Immature natural killer cell (primary cell): ENCODE data around the gene DOK5. TPM values are rescaled to one million over a fixed set of nuclear protein-coding genes. Genes with fewer than 3 reads are reported as not detected.

Source experiments
- DNase-seq, 3 donors: peaks; one replicate each; pipeline ENCODE4 v3.0.0; 2022; ENCODE audit warnings: mixed read lengths in 1 of 3
- H3K27ac Mint-ChIP-seq, 6 donors: one replicate each; pipeline ENCODE4 v1.8.0; 2020; ENCODE audit warnings: mixed read lengths in 6 of 6, mild to moderate bottlenecking in 5 of 6, inconsistent platforms in 4 of 6, moderate library complexity in 3 of 6
- H3K27me3 Mint-ChIP-seq, 3 donors: one replicate each; pipeline ENCODE4 v1.8.0; 2020 to 2021; ENCODE audit warnings: low read depth in 3 of 3, mild to moderate bottlenecking in 3 of 3, mixed read lengths in 3 of 3, moderate library complexity in 3 of 3, inconsistent platforms in 1 of 3
- H3K36me3 Mint-ChIP-seq, 3 donors: one replicate each; pipeline ENCODE4 v1.8.0; 2020; ENCODE audit warnings: mixed read lengths in 3 of 3, inconsistent platforms in 2 of 3, mild to moderate bottlenecking in 2 of 3
- H3K4me1 Mint-ChIP-seq, 2 donors: one replicate each; pipeline ENCODE4 v1.8.0; 2020; ENCODE audit warnings: inconsistent platforms in 2 of 2, mild to moderate bottlenecking in 2 of 2, mixed read lengths in 2 of 2, moderate library complexity in 1 of 2
- H3K4me3 Mint-ChIP-seq, 5 donors: one replicate each; pipeline ENCODE4 v1.8.0; 2020; ENCODE audit warnings: mild to moderate bottlenecking in 5 of 5, mixed read lengths in 5 of 5, inconsistent platforms in 3 of 5, moderate library complexity in 3 of 5
- H3K9me3 Mint-ChIP-seq, 6 donors: one replicate each; pipeline ENCODE4 v1.8.0; 2020; ENCODE audit warnings: mild to moderate bottlenecking in 6 of 6, mixed read lengths in 6 of 6, inconsistent platforms in 4 of 6, moderate library complexity in 3 of 6
- polyA plus RNA-seq, 3 donors: library from polyadenylated mRNA; unstranded; fragments of 300-500 nt; fragmentation: Illumina TruSeq; gene quantifications; one replicate each; pipeline ENCODE4 v1.2.3, GENCODE V29; 2021

The DOK5 gene
- polyA plus RNA-seq, 3 donors from 2014 or later, result not detected

DNA sequence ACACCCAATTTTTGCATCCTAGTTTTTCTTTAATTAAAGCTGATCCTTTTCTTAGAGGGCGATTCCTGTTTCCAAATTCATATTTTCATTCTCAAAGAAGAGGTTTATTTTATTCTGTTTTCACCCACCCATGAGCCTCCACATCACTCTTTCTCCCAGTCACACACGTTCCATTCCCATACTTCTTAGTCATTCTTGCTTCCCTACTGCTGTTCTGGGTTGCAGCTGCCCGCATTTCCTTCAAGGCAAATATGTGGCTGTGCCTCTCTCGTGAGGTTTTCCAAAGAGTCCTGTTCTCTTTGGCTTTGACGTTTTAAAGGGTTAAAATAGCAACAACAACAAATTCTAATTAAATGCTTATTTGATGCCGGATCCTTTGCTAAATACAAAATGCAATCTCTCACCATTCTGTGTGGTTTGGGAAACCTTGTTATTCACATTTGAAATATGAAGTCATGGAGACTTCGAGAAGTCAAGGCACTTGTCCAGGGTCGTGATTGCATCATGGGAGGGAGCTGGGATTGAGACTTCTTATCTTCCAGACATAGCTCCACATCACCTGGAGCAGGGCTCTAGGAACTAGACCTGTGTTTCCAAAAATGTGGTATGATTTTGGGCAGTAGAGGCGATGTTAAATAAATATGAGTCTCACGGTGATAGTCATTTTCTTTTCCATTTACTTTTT lies 126.6 kb downstream of the DOK5 start:
- H3K9me3 Mint-ChIP-seq, result peaks cover 0 to 3% (median 0%) of the 10 kb centered on the region in 6 donors
- H3K4me3 Mint-ChIP-seq, result no peak overlapping the region
- H3K36me3 Mint-ChIP-seq, result no peaks in the 10 kb centered on the region
- no peak overlapping the region for H3K27ac Mint-ChIP-seq
- H3K27me3 Mint-ChIP-seq, result peaks cover 0 to 3% (median 2%) of the 10 kb centered on the region in 3 donors
- H3K4me1 Mint-ChIP-seq, result no peaks in the 10 kb centered on the region
- no peak for DNase-seq

DNA sequence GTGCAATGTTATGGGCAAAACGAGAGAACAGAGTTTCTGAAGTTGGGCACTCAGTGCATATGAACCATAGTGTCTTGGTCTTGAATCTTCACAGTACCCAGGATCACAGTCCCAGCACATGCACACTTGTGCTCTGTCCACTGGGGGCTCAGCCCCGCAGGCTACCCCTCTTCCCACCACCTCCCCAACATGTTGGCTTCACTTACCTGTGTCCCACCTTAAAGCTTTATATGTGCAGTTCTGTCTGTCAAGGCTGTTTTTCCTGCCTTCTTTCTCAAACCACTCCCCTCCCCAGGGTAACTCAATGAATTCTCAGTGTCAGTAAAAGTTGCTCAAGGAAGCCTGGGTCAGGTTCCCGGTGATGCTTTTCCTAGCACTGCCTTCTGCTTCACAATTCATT lies 129.9 kb downstream of the DOK5 start:
- Mint-ChIP-seq H3K4me1 (no peaks in the 10 kb centered on the region), H3K27ac (no peak overlapping the region), H3K4me3 (no peak overlapping the region), H3K9me3 (no peaks in the 10 kb centered on the region), H3K36me3 (no peaks in the 10 kb centered on the region), H3K27me3 (peaks cover 0 to 4% (median 2%) of the 10 kb centered on the region in 3 donors)
- no peak for DNase-seq

DNA sequence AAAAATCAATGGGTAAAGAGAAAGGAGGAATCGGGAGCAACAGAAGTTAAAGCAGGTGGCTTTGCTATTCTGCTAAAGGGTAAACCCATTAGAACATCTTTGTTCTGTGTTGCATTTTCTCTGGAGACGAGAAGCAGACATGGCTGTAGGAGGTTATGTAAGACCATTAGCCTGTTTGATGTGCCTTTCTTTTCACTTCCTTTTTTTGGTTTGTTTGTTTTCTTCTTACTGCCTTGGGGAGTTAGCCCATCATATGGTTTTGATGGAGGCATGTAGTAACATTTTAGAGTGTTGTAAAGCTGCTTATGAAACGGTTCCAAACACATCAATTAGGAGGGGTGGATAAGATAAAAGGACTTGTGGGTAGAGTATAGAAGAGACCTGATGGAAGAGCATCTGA lies 131.0 kb downstream of the DOK5 start:
- Mint-ChIP-seq H3K27ac (no peak overlapping the region), H3K27me3 (peaks cover 2 to 7% (median 5%) of the 10 kb centered on the region in 3 donors), H3K36me3 (no peaks in the 10 kb centered on the region), H3K4me1 (no peaks in the 10 kb centered on the region), H3K9me3 (no peaks in the 10 kb centered on the region), H3K4me3 (no peak overlapping the region)
- DNase-seq, result no peak

DNA sequence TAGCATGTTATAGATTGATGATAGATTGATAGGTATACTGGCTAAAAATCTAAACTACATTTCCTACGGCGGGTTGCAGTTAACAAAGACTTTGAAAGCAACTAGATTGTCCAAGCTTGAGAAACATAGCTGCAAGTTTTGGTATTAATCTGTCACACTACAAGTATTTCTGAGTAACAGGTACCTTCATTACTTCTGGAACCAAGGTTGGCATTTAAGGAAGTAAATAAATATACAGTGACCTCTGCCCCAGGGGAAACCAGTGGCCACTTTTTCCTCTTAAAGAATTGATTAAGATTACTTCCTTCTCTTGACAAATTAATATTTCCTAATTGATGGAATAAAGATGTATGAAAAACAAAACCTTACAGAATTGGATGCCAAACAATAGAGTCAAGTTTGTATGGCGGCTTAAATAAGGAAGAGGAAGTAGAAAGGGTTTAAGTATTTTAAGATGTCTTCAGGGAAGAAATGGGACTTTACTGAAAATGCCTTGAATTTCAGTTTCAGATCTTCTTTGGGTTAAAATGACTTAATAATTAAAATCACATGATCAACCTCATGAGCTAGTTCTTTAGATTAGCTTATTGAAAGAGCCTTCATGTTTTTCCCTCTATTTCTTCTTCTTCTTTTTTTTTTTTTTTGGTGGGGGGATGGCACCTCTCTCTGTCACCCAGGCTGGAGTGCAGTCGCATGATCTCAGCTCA lies 132.8 kb downstream of the DOK5 start:
- H3K36me3 Mint-ChIP-seq, result no peaks in the 10 kb centered on the region
- H3K9me3 Mint-ChIP-seq, result no peaks in the 10 kb centered on the region
- H3K4me1 Mint-ChIP-seq, result no peaks in the 10 kb centered on the region
- peaks cover 2 to 7% (median 5%) of the 10 kb centered on the region in 3 donors for H3K27me3 Mint-ChIP-seq
- DNase-seq, result no peak
- no peak overlapping the region for H3K4me3 Mint-ChIP-seq
- H3K27ac Mint-ChIP-seq, result no peak overlapping the region

DNA sequence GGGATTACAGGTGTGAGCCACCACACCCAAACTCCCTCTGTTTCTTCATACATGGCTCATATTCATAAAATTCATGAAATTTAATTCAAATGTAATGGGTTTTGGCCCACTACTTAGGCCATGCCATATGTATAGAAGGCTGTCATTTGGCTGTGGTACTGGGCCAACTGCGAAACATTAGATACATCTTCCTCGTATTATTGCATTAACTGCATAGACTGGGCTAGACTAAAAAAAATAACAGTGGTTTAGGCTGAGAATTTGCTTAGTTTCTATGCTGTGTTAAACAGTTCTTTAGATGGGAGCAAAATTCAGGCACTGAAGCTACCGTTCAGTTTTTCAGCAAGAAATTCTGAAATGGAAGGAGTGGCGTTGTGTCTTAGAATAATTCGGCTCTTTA lies 133.6 kb downstream of the DOK5 start:
- no peak for DNase-seq
- H3K4me3 Mint-ChIP-seq, result no peak overlapping the region
- H3K36me3 Mint-ChIP-seq, result no peaks in the 10 kb centered on the region
- no peak overlapping the region for H3K27ac Mint-ChIP-seq
- H3K9me3 Mint-ChIP-seq, result no peaks in the 10 kb centered on the region
- no peaks in the 10 kb centered on the region for H3K4me1 Mint-ChIP-seq
- H3K27me3 Mint-ChIP-seq, result peaks cover 2 to 7% (median 5%) of the 10 kb centered on the region in 3 donors

DNA sequence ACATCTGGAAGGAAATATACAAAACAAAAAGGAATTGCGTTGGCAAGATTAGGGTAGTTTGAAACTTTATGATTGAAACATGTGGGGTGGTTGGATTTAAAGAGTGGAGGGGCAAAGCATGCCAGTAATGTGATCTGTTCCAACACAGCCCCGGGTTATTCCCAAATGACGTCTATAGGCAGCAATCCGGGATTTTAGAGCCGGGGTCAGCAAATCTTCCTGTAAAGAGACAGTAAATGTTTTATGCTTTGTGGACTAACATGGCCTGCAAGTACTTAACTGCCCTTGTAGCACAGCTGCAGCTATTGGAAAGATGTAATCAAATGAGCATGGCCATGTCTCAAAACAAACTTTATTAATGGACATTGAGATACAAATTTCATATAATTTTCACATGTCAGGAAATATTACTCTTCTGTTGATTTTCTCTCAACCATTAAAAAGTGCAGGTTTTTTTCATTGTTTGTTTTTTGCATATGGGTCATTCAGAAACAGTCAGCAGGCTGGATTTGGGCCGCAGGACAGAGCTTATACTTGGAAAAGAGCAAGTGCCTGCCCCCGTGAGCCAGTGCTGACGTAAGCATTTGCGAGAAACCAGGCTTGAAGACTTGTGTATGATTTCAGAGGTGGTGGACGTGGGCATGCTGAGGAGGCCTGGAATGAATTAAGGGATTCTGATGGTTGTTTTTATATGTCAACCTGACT lies 136.5 kb downstream of the DOK5 start:
- Mint-ChIP-seq H3K9me3 (no peaks in the 10 kb centered on the region), H3K36me3 (no peaks in the 10 kb centered on the region), H3K4me1 (no peaks in the 10 kb centered on the region), H3K27ac (no peak overlapping the region), H3K27me3 (peaks cover 0 to 7% (median 5%) of the 10 kb centered on the region in 3 donors), H3K4me3 (no peak overlapping the region)
- DNase-seq, result no peak

DNA sequence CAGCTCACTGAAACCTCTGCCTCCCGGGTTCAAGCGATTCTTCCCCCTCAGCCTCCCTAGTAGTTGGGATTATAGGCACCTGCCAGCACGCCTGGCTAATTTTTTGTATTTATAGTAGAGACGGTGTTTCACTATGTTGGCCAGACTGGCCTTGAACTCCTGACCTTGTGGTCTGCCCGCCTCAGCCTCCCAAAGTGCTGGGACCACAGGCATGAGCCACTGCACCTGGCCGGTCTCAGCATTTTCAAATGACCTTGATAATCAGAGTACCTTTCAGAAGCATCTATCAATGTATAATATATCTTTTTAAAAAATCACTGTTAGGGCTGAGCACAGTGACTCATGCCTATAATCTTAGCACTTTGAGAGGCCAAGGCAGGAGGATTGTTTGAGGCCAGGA lies 143.0 kb downstream of the DOK5 start:
- Mint-ChIP-seq H3K9me3 (peaks cover 0 to 2% (median 0%) of the 10 kb centered on the region in 6 donors), H3K27ac (no peak overlapping the region), H3K4me1 (no peaks in the 10 kb centered on the region), H3K27me3 (peaks cover 0 to 5% (median 0%) of the 10 kb centered on the region in 3 donors), H3K36me3 (no peaks in the 10 kb centered on the region), H3K4me3 (no peak overlapping the region)
- no peak for DNase-seq

DNA sequence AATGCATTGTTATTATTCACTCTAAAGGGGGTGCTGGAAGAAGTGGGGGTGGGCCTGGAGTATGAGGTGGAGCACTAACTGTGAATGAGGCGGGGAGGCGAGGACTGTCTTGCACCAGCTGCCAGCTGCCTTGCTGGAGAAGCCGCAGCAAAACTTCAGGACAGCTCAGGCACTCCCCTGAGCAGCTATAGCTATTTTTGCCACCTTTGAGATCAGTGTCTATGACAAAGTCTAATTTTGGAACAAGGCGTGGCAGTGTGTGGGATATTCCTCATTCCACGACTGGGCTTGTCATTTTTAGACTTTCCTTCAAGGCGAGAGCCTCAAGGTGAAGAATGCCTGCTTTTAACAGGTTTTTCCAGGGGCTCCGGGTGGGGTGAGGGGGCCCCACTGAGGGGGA lies 143.8 kb downstream of the DOK5 start:
- Mint-ChIP-seq H3K9me3 (peaks cover 0 to 2% (median 0%) of the 10 kb centered on the region in 6 donors), H3K4me3 (no peak overlapping the region), H3K4me1 (no peaks in the 10 kb centered on the region), H3K27me3 (peaks cover 0 to 5% (median 0%) of the 10 kb centered on the region in 3 donors), H3K27ac (no peak overlapping the region), H3K36me3 (no peaks in the 10 kb centered on the region)
- no peak for DNase-seq

DNA sequence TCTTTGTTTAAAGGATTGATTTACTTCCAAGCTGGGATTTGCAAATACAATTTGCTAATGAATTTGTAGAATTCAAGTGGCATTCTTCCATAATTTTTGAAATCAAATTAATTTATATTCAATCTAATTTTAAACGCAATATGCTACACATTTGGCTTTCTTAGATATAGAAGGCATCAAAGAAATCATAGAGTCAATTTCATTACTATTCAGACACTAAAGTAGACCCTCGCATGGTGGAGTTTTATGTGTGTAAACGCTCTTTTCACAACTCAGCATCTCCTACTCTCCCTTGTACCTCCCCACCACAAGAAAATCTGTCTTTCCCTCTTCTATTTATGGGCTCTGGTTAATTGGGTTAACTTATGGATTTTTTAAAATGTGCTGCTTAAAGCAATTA lies 144.3 kb downstream of the DOK5 start:
- Mint-ChIP-seq H3K27ac (no peak overlapping the region), H3K27me3 (peaks cover 0 to 5% (median 0%) of the 10 kb centered on the region in 3 donors), H3K36me3 (no peaks in the 10 kb centered on the region), H3K9me3 (peaks cover 0 to 2% (median 0%) of the 10 kb centered on the region in 6 donors), H3K4me1 (no peaks in the 10 kb centered on the region), H3K4me3 (no peak overlapping the region)
- DNase-seq, result no peak

DNA sequence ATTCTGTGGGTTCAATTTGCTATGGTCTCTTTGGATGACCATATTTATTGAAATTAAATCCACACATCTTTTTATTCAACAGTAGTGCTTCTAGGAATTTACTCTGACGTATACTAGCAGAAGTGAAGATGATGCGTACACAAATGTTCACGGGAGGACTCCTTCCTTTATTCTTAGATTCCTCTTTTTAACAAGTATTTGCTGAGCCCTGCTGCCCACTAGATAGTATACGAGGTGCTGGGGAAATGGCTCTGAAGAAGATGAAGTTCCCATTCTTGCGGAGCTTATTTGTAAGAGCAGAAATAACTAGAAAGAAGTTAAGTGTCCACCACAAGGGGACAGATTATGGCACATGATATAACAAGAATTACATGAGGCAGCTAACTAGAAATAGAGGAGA lies 145.2 kb downstream of the DOK5 start:
- Mint-ChIP-seq H3K36me3 (no peaks in the 10 kb centered on the region), H3K27me3 (peaks cover 0 to 5% (median 0%) of the 10 kb centered on the region in 3 donors), H3K9me3 (peaks cover 0 to 2% (median 0%) of the 10 kb centered on the region in 6 donors), H3K4me1 (no peaks in the 10 kb centered on the region), H3K27ac (no peak overlapping the region), H3K4me3 (no peak overlapping the region)
- no peak for DNase-seq

DNA sequence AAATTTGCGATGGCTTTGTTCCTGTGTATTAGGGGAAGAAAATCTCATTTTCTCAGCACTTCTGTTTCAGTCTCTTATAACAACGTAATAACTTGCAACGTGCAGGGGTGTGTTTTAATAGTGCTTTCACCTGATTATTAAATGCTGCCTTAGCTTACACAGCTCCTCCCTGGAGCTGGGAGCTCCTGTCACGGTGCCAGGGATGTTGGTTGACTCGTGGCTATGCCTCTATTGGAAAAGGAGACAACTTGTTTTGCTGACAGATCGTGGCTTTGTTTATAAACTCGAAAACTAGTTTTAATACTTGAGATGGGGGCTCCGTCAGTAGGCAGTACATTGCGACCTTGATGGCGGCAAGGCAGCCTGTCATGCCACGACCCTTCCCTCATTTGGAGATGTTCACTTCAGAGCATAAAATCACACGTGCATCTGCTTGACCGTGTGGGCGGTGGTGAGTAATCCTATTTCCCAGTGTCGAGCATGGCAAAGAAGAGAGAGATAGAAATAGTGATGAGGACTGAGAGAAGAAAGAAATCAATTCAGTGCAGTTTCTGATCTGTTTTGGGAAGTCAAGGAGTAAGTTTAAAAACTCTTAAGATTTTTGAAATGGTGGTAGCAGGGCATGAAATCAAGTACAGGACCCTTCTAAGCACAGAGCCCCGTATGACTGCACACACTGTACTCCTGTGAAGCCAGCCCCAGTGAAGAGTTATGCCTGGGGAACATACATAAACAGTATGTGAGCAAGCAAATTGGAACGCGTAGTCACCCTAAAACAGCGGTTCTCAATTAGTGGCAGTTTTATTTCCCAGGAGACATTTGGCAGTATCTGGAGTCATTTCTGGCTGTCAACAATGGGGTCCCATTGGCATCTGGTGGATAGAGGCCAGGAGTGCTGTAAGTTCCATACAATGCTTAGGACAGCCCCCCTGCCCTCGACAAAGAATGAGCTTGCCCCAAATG lies 147.2 kb downstream of the DOK5 start:
- no peaks in the 10 kb centered on the region for H3K36me3 Mint-ChIP-seq
- no peak overlapping the region for H3K27ac Mint-ChIP-seq
- DNase-seq, result no peak
- H3K4me1 Mint-ChIP-seq, result no peaks in the 10 kb centered on the region
- no peak overlapping the region for H3K4me3 Mint-ChIP-seq
- H3K27me3 Mint-ChIP-seq, result peaks cover 0 to 5% (median 0%) of the 10 kb centered on the region in 3 donors
- H3K9me3 Mint-ChIP-seq, result peaks cover 0 to 2% (median 0%) of the 10 kb centered on the region in 6 donors

DNA sequence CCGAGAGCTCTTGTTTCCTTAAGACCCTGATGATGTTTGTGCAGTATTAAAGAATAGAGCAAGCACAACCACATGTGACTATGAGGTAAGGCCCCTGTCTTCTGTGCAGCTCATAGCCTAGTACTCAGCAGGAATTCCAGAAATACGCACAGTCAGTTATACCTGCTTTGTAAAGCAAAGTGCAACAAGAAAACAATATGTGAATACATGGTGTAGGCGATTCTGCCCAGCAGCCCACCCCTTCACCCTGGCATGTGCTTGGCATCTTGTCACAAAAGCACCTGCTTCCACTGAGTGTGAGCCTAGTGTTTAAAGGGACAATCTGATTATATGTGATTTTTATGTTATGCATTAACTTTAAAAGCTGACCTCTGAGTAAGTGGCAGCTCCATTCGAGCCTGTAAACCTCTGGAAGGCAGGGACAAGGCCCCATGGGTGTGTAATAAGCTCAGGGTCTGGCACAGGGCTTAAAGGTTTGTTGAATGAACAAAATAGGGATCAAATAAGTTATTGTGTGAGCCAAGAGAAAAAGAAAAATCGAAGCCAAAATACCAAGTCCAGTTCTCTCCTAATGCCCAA lies 148.7 kb downstream of the DOK5 start:
- no peaks in the 10 kb centered on the region for H3K36me3 Mint-ChIP-seq
- no peak overlapping the region for H3K27ac Mint-ChIP-seq
- H3K4me3 Mint-ChIP-seq, result no peak overlapping the region
- DNase-seq, result no peak
- H3K9me3 Mint-ChIP-seq, result peaks cover 0 to 2% (median 0%) of the 10 kb centered on the region in 6 donors
- peaks cover 0 to 3% (median 0%) of the 10 kb centered on the region in 3 donors for H3K27me3 Mint-ChIP-seq
- H3K4me1 Mint-ChIP-seq, result no peaks in the 10 kb centered on the region
